Mucosa of descending colon (tissue), 3 donors: ENCODE data around the gene PCDH18. TPM values are rescaled to one million over a fixed set of nuclear protein-coding genes. Genes with fewer than 3 reads are reported as not detected.
"Not testable (repeated sequence)": the region's sequence is repeated elsewhere in the genome, so short reads cannot be mapped to it uniquely, and the experiment has no call there.

Experiments
- ATAC-seq: fragments of 200-7000 bp; cut with Tn5 transposase; one replicate; pipeline ENCODE4 v1.9.1; 2020; ENCODE audit warnings: mild to moderate bottlenecking, moderate library complexity
- DNase-seq, 3 donors: peaks; one replicate each; pipeline ENCODE4 v3.0.0-alpha.2; 2020
- H3K36me3 ChIP-seq: fragments of 200-600 bp; one replicate; pipeline ENCODE4 v1.8.0; 2021; ENCODE audit warnings: low read depth, mild to moderate bottlenecking
- H3K4me1 ChIP-seq: fragments of 200-600 bp; one replicate; pipeline ENCODE4 v1.8.0; 2021; ENCODE audit warnings: low read depth, mild to moderate bottlenecking
- H3K4me3 ChIP-seq: fragments of 200-600 bp; one replicate; pipeline ENCODE4 v1.8.0; 2021; ENCODE audit warnings: mild to moderate bottlenecking
- H3K9me3 ChIP-seq: fragments of 200-600 bp; one replicate; pipeline ENCODE4 v1.8.0; 2021; ENCODE audit warnings: mild to moderate bottlenecking
- intact Hi-C, 2 donors: fragments of 100-400 bp; cut with DNase I in 1 of 2; cut with micrococcal nuclease in 1 of 2; formaldehyde crosslinking; loops; one replicate each; pipeline versions ENCODE4 v1.11.0 to v1.11.1; 2022; cut with DNase I, micrococcal nuclease
- total RNA-seq, 3 donors: library from RNA; stranded (reverse); fragmentation: NEBNext Ultra II Directional in 2 of 3; extraction: Animal tissue kit (Norgen Biotek cat#: 25700) in 2 of 3; gene quantifications; one replicate each; pipeline versions ENCODE4 v1.2.1 to v1.2.4, GENCODE V29; 2021 to 2023
- TF ChIP-seq, protein P1 (sequence below): fragments of 200-600 bp; IDR thresholded peaks from one replicate; pipeline ENCODE4 v1.8.0; 2022; ENCODE audit warnings: antibody characterized with exemption, mild to moderate bottlenecking
- donor health status: DM: no; HTN: no; CAD: no; lungs with moderate emphysema.
- donor health status: DM: no; HTN: no; CAD: no.
- donor health status: DM: no; HTN: yes; CAD: no.

Gene PCDH18
- total RNA-seq, 3 donors from 2014 or later: 5.0 to 35.2 (median 12.8) TPM

DNA sequence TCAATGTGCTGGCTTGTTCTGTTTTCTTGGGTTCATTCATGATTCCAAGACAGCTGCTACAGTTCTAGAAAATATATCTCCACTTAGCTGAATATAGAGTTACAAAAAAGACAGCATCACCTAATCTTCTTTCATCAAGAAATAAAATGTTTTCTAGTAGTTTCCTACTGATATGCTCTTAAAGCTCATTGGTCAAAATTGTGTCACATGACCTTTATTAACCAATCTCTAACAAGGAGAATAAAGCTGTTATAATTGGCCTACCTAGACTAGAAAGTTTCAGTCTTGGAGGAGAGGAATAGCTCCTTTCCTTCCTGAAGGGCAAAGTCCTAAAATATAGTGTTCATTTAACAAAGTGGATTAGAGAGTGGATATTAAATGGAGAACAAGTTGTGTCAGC, 8.1 kb upstream of the PCDH18 start:
- peaks cover 2% of the 10 kb centered on the region for H3K9me3 ChIP-seq
- no peak for ATAC-seq
- no peak for DNase-seq
- TF ChIP-seq, protein P1, sequence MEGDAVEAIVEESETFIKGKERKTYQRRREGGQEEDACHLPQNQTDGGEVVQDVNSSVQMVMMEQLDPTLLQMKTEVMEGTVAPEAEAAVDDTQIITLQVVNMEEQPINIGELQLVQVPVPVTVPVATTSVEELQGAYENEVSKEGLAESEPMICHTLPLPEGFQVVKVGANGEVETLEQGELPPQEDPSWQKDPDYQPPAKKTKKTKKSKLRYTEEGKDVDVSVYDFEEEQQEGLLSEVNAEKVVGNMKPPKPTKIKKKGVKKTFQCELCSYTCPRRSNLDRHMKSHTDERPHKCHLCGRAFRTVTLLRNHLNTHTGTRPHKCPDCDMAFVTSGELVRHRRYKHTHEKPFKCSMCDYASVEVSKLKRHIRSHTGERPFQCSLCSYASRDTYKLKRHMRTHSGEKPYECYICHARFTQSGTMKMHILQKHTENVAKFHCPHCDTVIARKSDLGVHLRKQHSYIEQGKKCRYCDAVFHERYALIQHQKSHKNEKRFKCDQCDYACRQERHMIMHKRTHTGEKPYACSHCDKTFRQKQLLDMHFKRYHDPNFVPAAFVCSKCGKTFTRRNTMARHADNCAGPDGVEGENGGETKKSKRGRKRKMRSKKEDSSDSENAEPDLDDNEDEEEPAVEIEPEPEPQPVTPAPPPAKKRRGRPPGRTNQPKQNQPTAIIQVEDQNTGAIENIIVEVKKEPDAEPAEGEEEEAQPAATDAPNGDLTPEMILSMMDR: no peak
- H3K36me3 ChIP-seq: no peaks in the 10 kb centered on the region
- H3K4me1 ChIP-seq: no peaks in the 10 kb centered on the region
- H3K4me3 ChIP-seq: no peak overlapping the region
- intact Hi-C loops: no loop called here

DNA sequence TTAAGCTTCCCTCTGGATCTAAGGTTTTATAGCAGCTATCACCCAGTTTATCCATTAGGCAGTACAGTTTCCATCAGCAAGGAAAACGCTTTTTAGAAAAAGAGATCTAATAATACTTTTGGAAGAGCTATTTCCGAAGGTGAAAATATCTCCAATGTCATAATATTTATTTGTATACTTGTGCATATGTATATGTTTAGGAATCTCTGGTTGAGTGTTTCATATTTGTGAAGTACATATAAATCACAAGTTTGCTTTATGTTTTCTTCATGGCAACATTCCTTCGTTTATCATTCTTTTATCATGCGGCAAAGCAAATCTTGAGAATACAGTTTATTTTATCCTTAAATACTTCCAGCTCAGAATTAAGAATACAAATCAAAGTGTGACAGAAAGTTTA, 6.2 kb upstream of the PCDH18 start:
- H3K4me1 ChIP-seq: no peaks in the 10 kb centered on the region
- intact Hi-C loops: no loop called here
- ATAC-seq: no peak
- peaks cover 2% of the 10 kb centered on the region for H3K9me3 ChIP-seq
- no peak for DNase-seq
- TF ChIP-seq, protein P1: no peak
- H3K4me3 ChIP-seq: no peak overlapping the region
- H3K36me3 ChIP-seq: no peaks in the 10 kb centered on the region

DNA sequence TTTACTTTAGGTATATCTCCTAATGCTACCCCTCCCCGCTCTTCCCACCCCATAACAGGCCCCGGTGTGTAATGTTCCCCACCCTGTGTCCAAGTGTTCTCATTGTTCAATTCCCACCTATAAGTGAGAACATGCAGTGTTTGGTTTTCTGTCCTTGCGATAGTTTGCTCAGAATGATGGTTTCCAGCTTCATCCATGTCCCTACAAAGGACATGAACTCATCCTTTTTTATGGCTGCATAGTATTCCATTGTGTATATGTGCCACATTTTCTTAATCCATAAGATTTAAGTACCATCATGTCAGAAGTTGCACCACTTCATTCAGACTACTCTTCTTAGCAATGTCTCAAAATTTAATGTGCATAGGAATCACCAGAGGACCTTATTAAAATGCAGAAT, 5.5 kb upstream of the PCDH18 start:
- H3K9me3 ChIP-seq, intact Hi-C loops, DNase-seq, H3K36me3 ChIP-seq, H3K4me1 ChIP-seq, H3K4me3 ChIP-seq, ATAC-seq: not testable (repeated sequence)

DNA sequence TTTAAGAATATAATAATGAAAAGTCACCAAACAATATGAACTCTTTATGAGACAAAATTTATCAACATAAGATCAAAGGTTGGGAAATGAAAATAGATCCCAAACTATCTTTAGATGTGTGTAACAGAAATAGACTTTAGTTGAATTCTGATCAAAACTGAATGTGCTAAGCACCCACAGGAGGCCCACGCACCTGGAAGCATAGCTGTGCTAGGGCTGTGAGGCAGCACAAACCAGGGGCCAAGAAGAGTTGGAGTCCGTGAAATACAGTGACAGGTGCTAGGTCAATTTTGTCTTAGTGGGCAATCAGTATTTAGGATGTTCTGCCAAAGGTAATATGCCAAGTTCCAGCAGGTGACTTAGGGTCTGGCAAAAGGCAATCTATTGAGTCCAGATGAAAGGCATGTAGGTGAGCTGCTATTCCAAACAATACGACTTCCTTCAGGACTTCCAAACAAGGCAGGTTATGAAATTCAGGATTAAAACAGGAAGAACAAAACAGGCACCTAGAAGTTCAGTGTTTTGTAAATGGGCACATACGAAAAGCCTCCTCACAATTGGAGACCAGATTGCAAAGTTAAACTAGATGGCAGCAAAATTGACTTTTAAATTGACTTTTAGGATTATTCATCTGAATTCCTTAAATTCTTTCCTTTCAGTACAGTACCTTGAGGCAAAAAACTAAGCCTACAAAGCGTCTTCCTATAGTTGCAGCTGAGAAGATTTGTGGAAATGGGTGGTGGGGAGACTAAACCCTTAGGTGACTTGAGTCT, 4.7 kb upstream of the PCDH18 start:
- TF ChIP-seq, protein P1: no peak
- no peak for DNase-seq
- no peak overlapping the region for H3K4me3 ChIP-seq
- no peak for ATAC-seq
- H3K36me3 ChIP-seq: no peaks in the 10 kb centered on the region
- H3K9me3 ChIP-seq: peaks cover 2% of the 10 kb centered on the region
- intact Hi-C loops: no loop called here
- H3K4me1 ChIP-seq: no peaks in the 10 kb centered on the region

DNA sequence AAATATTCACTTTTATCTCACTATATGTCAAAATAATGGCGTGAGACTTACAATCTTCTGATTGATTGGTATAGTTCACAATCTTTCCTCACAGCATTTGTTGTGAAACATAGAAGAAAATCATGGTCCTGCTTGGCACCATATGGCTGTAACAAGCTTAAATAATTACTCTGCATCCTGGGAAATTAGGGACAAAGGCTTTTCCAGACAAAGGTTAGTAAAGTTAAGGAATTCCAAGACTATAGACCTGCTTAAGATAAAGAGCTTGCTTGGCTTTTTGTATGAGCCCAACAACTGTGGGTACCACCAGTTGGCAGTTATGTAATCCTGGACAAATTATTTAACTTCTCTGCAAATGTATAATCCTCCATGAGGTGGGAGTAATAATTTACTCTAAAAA, 3.4 kb upstream of the PCDH18 start:
- TF ChIP-seq, protein P1: no peak
- DNase-seq (no peak), ATAC-seq (no peak)
- intact Hi-C loops: no loop called here
- H3K4me1 ChIP-seq: no peaks in the 10 kb centered on the region
- peaks cover 2% of the 10 kb centered on the region for H3K9me3 ChIP-seq
- no peaks in the 10 kb centered on the region for H3K36me3 ChIP-seq
- H3K4me3 ChIP-seq: no peak overlapping the region

DNA sequence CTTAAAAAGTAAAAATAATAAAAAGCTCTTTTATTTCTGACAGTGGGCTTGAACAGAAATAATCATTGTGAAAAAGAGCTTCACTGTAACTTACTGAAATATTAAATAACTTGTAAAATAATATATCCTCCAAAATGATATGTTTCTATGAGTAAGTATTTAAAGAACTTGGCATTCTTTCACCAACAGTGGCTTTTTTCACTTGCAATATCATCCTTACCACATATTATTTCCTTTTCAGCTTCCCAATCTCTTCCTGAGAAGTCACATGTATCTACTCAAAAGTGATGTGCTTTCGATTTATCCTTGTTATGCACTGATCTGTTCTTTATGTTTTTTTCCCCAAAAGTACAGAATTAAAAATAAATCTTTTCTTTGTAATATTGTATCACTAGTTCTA, 2.2 kb upstream of the PCDH18 start:
- DNase-seq (no peak), ATAC-seq (no peak)
- Histone ChIP-seq H3K4me3 (no peak overlapping the region), H3K9me3 (peaks cover 2% of the 10 kb centered on the region), H3K4me1 (no peaks in the 10 kb centered on the region), H3K36me3 (no peaks in the 10 kb centered on the region)
- intact Hi-C loops: no loop called here
- TF ChIP-seq, protein P1: no peak
